Heart left ventricle (tissue), 13 donors: ENCODE results near the gene SLC6A3.

Experiments used
- POLR2A ChIP-seq, 2 donors: fragments of 450-650 bp; IDR thresholded peaks; one replicate each; pipeline ENCODE4 v1.6.1; 2017; ENCODE audit warnings: antibody characterized with exemption in 2 of 2, mild to moderate bottlenecking in 2 of 2, moderate library complexity in 2 of 2
- TF ChIP-seq, protein P1 (sequence below), 12 donors: fragments of 200-600 bp; sonication (generic) in 4 of 12; IDR thresholded peaks; one replicate each; pipeline versions ENCODE4 v1.5.0 to v1.8.0; 2018 to 2022; ENCODE audit warnings: antibody characterized with exemption in 12 of 12, mild to moderate bottlenecking in 5 of 12
- donor health status: ischemic (EF 13 %, LVEDD 7.1; RV severe dilation, severe dysfunction).
- donor health status: DM: no; HTN: yes; CAD: no.
- donor health status: DM: no; HTN: no; CAD: no.
- donor health status: ischemic (EF 25% LVEDD 6.9; RV normal size, moderate dysfunction).
- donor health status: ischemic (EF 25% LVEDD 5.7; RV mildly dilated, moderate dysfunction).
- donor health status: ischemic (EF 35%, LVEDD 5.7; RV mildly dilated, moderate dysfunction).
- donor health status: nonischemic (EF 11% LVEDD 7.7; RV severe dilation, severe dysfunction).
- donor health status: DM: yes; HTN: yes; CAD: no.
- donor health status: PGD.
- donor health status: ischemic (EF 29% LVEDD 5.4; RV normal size, mild dysfunction).
- donor health status: nonischemic (EF 23%, LVEDD 6.1; RV moderate dilation, normal function).

DNA sequence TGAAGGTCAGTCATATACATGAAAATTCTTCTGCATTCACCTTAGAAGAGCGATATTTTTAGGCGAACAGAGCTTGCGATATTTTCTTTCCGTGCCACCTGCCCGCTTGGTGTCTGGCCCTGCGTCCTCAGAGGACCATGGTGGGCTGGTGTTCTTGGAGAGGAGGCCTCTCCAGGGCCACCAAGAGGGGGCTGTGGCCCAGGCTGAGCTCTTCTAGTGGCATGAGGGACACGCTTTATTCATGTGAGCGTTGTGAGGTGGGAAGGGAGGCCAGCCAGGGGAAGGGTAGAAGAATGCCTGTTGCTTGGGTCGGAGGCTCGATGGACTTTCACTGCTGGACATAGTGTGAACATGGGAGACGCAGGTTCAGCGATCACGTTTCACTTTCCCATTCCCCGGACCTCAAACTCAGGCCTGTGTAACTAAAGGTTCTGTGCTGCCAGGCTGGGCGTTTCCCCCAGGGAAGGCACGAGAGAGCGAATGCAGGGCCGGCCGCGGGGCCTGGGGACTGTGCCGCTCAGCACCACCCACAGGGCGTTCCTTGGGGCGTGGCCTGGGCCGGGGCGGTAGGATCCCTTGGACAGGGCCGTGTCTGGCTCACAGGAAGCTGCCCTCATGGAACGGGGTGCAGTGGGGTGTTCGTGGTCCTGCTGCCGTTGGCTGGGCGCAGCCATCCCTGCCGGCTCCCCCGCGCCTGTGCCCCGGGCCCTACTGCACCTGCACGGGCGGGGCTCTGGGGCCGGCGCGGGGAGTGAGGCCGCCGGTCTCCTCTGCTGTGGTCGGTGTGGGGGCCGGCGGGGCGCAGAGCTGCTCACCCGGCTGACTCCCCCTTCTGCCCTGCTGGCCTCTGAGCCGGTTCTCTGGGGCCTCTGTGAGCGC, 59.6 kb downstream of the SLC6A3 start:
- TF ChIP-seq, protein P1, sequence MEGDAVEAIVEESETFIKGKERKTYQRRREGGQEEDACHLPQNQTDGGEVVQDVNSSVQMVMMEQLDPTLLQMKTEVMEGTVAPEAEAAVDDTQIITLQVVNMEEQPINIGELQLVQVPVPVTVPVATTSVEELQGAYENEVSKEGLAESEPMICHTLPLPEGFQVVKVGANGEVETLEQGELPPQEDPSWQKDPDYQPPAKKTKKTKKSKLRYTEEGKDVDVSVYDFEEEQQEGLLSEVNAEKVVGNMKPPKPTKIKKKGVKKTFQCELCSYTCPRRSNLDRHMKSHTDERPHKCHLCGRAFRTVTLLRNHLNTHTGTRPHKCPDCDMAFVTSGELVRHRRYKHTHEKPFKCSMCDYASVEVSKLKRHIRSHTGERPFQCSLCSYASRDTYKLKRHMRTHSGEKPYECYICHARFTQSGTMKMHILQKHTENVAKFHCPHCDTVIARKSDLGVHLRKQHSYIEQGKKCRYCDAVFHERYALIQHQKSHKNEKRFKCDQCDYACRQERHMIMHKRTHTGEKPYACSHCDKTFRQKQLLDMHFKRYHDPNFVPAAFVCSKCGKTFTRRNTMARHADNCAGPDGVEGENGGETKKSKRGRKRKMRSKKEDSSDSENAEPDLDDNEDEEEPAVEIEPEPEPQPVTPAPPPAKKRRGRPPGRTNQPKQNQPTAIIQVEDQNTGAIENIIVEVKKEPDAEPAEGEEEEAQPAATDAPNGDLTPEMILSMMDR (IDR thresholded peaks at IDR 0.05): no peak
- peak in 1 of 2 donors; percentile 26 for TF ChIP-seq POLR2A (IDR thresholded peaks at IDR 0.05)
